ENCODE measurements around the gene AMER3.

AMER3 gene

GRCh38 chr2:130749078-130749477, 6.3 kb upstream of the AMER3 start:
- in situ Hi-C loops (cut with MboI; ENCODE audit: low sequenced_read_pairs) = no loop called here

- in situ Hi-C loops (cut with MboI; ENCODE audit: low sequenced_read_pairs) = no loop called here
Observed at GRCh38 chr2:130749641-130750040, 5.7 kb upstream of the AMER3 start.

GRCh38 chr2:130754811-130755210, 529 bp upstream of the AMER3 start:
- in situ Hi-C loops (cut with MboI; ENCODE audit: low sequenced_read_pairs) = no loop called here

- in situ Hi-C loops (cut with MboI; ENCODE audit: low sequenced_read_pairs) = no loop called here
Observed at GRCh38 chr2:130756053-130756873, 923 bp downstream of the AMER3 start.

GRCh38 chr2:130756874-130757668, 1.7 kb downstream of the AMER3 start:
- in situ Hi-C loops (cut with MboI; ENCODE audit: low sequenced_read_pairs) = no loop called here

GRCh38 chr2:130759906-130760753, 4.8 kb downstream of the AMER3 start:
- in situ Hi-C loops (cut with MboI; ENCODE audit: low sequenced_read_pairs) = no loop called here

- in situ Hi-C loops (cut with MboI; ENCODE audit: low sequenced_read_pairs) = no loop called here
Observed at GRCh38 chr2:130760754-130761751, 5.7 kb downstream of the AMER3 start.

GRCh38 chr2:130762031-130762909, 6.9 kb downstream of the AMER3 start:
- in situ Hi-C loops (cut with MboI; ENCODE audit: low sequenced_read_pairs) = no loop called here

GRCh38 chr2:130762910-130763385, 7.6 kb downstream of the AMER3 start:
- in situ Hi-C loops (cut with MboI; ENCODE audit: low sequenced_read_pairs) = no loop called here

- in situ Hi-C loops (cut with MboI; ENCODE audit: low sequenced_read_pairs) = no loop called here
Observed at GRCh38 chr2:130763405-130763804, 8.1 kb downstream of the AMER3 start.

GRCh38 chr2:130764035-130764820, 8.9 kb downstream of the AMER3 start:
- in situ Hi-C loops (cut with MboI; ENCODE audit: low sequenced_read_pairs) = no loop called here

GRCh38 chr2:130764821-130765115, 9.4 kb downstream of the AMER3 start:
- in situ Hi-C loops (cut with MboI; ENCODE audit: low sequenced_read_pairs) = no loop called here

- in situ Hi-C loops (cut with MboI; ENCODE audit: low sequenced_read_pairs) = no loop called here
Observed at GRCh38 chr2:130765464-130765863, 10.1 kb downstream of the AMER3 start.

- in situ Hi-C loops (cut with MboI; ENCODE audit: low sequenced_read_pairs) = no loop called here
Observed at GRCh38 chr2:130766037-130766436, 10.7 kb downstream of the AMER3 start.

- in situ Hi-C loops (cut with MboI; ENCODE audit: low sequenced_read_pairs) = no loop called here
Observed at GRCh38 chr2:130766711-130767407, 11.5 kb downstream of the AMER3 start.

GRCh38 chr2:130767408-130767775, 12.1 kb downstream of the AMER3 start:
- in situ Hi-C loops (cut with MboI; ENCODE audit: low sequenced_read_pairs) = no loop called here

GRCh38 chr2:130768191-130768855, 13.0 kb downstream of the AMER3 start:
- in situ Hi-C loops (cut with MboI; ENCODE audit: low sequenced_read_pairs) = no loop called here

Measured in HL-60/S4 treated with phorbol 12-myristate 13-acetate at 8.2 ng/mL for 4 days and 3 days (cell line).